Measurements from ENCODE around the gene LAIR1. TPM values are rescaled to one million over a fixed set of nuclear protein-coding genes. Genes with fewer than 3 reads are reported as not detected.
"Not testable (repeated sequence)": the region's sequence is repeated elsewhere in the genome, so short reads cannot be mapped to it uniquely, and the experiment has no call there.

The LAIR1 gene
- total RNA-seq, 2 donors from 2014 or later: 2.2 to 15.6 TPM

- Mint-ChIP-seq H3K36me3 (ENCODE audit: low read depth) (no peaks in the 10 kb centered on the region), H3K9me3 (no peaks in the 10 kb centered on the region), H3K27me3 (peaks cover 8% of the 10 kb centered on the region), H3K4me1 (no peaks in the 10 kb centered on the region), H3K4me3 (no peak overlapping the region), H3K27ac (no peak overlapping the region)
- no peak for ATAC-seq (replicated peaks)
Measured at GRCh38 chr19:54339646-54340358, 24.9 kb downstream of the LAIR1 start.

- no peak for ATAC-seq (replicated peaks)
- H3K36me3 Mint-ChIP-seq (ENCODE audit: low read depth): no peaks in the 10 kb centered on the region
- no peaks in the 10 kb centered on the region for H3K9me3 Mint-ChIP-seq
- H3K4me1 Mint-ChIP-seq: no peaks in the 10 kb centered on the region
- no peak overlapping the region for H3K4me3 Mint-ChIP-seq
- peaks cover 9% of the 10 kb centered on the region for H3K27me3 Mint-ChIP-seq
- no peak overlapping the region for H3K27ac Mint-ChIP-seq
Measured at GRCh38 chr19:54338521-54338920, 26.2 kb downstream of the LAIR1 start.

- Mint-ChIP-seq H3K36me3 (ENCODE audit: low read depth) (no peaks in the 10 kb centered on the region), H3K27me3 (peaks cover 9% of the 10 kb centered on the region)
Measured at GRCh38 chr19:54337858-54338230, 26.9 kb downstream of the LAIR1 start.

GRCh38 chr19:54336893-54337857 lies 27.6 kb downstream of the LAIR1 start:
- Mint-ChIP-seq H3K27ac (no peak overlapping the region), H3K4me1 (no peaks in the 10 kb centered on the region), H3K27me3 (peaks cover 9% of the 10 kb centered on the region), H3K9me3 (no peaks in the 10 kb centered on the region), H3K36me3 (ENCODE audit: low read depth) (no peaks in the 10 kb centered on the region), H3K4me3 (no peak overlapping the region)
- ATAC-seq (replicated peaks): no peak

More at GRCh38 chr19:54337858-54338230, 26.9 kb downstream of the LAIR1 start:
- Mint-ChIP-seq H3K4me3 (no peak overlapping the region), H3K27ac (no peak overlapping the region), H3K4me1 (no peaks in the 10 kb centered on the region), H3K9me3 (no peaks in the 10 kb centered on the region)
- no peak for ATAC-seq (replicated peaks)

- H3K36me3 Mint-ChIP-seq (ENCODE audit: low read depth): no peaks in the 10 kb centered on the region
- H3K9me3 Mint-ChIP-seq: no peaks in the 10 kb centered on the region
- H3K27me3 Mint-ChIP-seq: peaks cover 9% of the 10 kb centered on the region
- H3K4me1 Mint-ChIP-seq: no peaks in the 10 kb centered on the region
- H3K27ac Mint-ChIP-seq: no peak overlapping the region
- H3K4me3 Mint-ChIP-seq: no peak overlapping the region
- ATAC-seq (replicated peaks): no peak
Measured at GRCh38 chr19:54335979-54336892, 28.5 kb downstream of the LAIR1 start.

GRCh38 chr19:54335164-54335563 lies 29.6 kb downstream of the LAIR1 start:
- Mint-ChIP-seq H3K9me3 (no peaks in the 10 kb centered on the region), H3K27me3 (peaks cover 9% of the 10 kb centered on the region), H3K4me1 (no peaks in the 10 kb centered on the region), H3K4me3 (no peak overlapping the region), H3K27ac (no peak overlapping the region), H3K36me3 (ENCODE audit: low read depth) (no peaks in the 10 kb centered on the region)
- no peak for ATAC-seq (replicated peaks)

GRCh38 chr19:54333586-54334298 lies 31.0 kb downstream of the LAIR1 start:
- no peak for ATAC-seq (replicated peaks)
- H3K4me1 Mint-ChIP-seq: peaks cover 1% of the 10 kb centered on the region
- no peaks in the 10 kb centered on the region for H3K36me3 Mint-ChIP-seq (ENCODE audit: low read depth)
- no peak overlapping the region for H3K4me3 Mint-ChIP-seq
- H3K27me3 Mint-ChIP-seq: peaks cover 6% of the 10 kb centered on the region
- H3K9me3 Mint-ChIP-seq: no peaks in the 10 kb centered on the region
- H3K27ac Mint-ChIP-seq: no peak overlapping the region

- Mint-ChIP-seq H3K9me3 (no peaks in the 10 kb centered on the region), H3K27ac (no peak overlapping the region), H3K36me3 (ENCODE audit: low read depth) (no peaks in the 10 kb centered on the region), H3K27me3 (peaks cover 6% of the 10 kb centered on the region), H3K4me1 (peaks cover 8% of the 10 kb centered on the region), H3K4me3 (no peak overlapping the region)
- ATAC-seq (replicated peaks): no peak
Measured at GRCh38 chr19:54332149-54332548, 32.6 kb downstream of the LAIR1 start.

- H3K36me3 Mint-ChIP-seq (ENCODE audit: low read depth): no peaks in the 10 kb centered on the region
- peaks cover 8% of the 10 kb centered on the region for H3K4me1 Mint-ChIP-seq
- no peak overlapping the region for H3K4me3 Mint-ChIP-seq
- no peaks in the 10 kb centered on the region for H3K9me3 Mint-ChIP-seq
- no peak overlapping the region for H3K27ac Mint-ChIP-seq
- no peak for ATAC-seq (replicated peaks)
- peaks cover 6% of the 10 kb centered on the region for H3K27me3 Mint-ChIP-seq
Measured at GRCh38 chr19:54331626-54332025, 33.1 kb downstream of the LAIR1 start.

- H3K36me3 Mint-ChIP-seq (ENCODE audit: low read depth): no peaks in the 10 kb centered on the region
- H3K27me3 Mint-ChIP-seq: peaks cover 10% of the 10 kb centered on the region
- no peak overlapping the region for H3K4me3 Mint-ChIP-seq
- H3K9me3 Mint-ChIP-seq: no peaks in the 10 kb centered on the region
- no peak for ATAC-seq (replicated peaks)
- H3K4me1 Mint-ChIP-seq: peaks cover 8% of the 10 kb centered on the region
- H3K27ac Mint-ChIP-seq: no peak overlapping the region
Measured at GRCh38 chr19:54329476-54330165, 35.1 kb downstream of the LAIR1 start.

GRCh38 chr19:54328781-54329180 lies 36.0 kb downstream of the LAIR1 start:
- not testable (repeated sequence) for H3K27ac Mint-ChIP-seq; H3K27me3 Mint-ChIP-seq; H3K9me3 Mint-ChIP-seq; H3K36me3 Mint-ChIP-seq (ENCODE audit: low read depth); H3K4me3 Mint-ChIP-seq; ATAC-seq (replicated peaks); H3K4me1 Mint-ChIP-seq

GRCh38 chr19:54325631-54326030 lies 39.1 kb downstream of the LAIR1 start:
- Mint-ChIP-seq H3K27ac (no peak overlapping the region), H3K36me3 (ENCODE audit: low read depth) (no peaks in the 10 kb centered on the region), H3K4me1 (peaks cover 8% of the 10 kb centered on the region), H3K4me3 (no peak overlapping the region), H3K27me3 (peaks cover 21% of the 10 kb centered on the region), H3K9me3 (no peaks in the 10 kb centered on the region)
- ATAC-seq (replicated peaks): no peak

- Mint-ChIP-seq H3K27ac (no peak overlapping the region), H3K4me3 (no peak overlapping the region), H3K27me3 (peaks cover 25% of the 10 kb centered on the region), H3K36me3 (ENCODE audit: low read depth) (no peaks in the 10 kb centered on the region), H3K4me1 (peaks cover 8% of the 10 kb centered on the region), H3K9me3 (no peaks in the 10 kb centered on the region)
- ATAC-seq (replicated peaks): peak; percentile 59
Measured at GRCh38 chr19:54325194-54325621, 39.5 kb downstream of the LAIR1 start.
